MM.1S (cell line): ENCODE measurements around the gene ENKUR.

Source experiments
- CTCF ChIP-seq: fragments of 300-600 bp; sonication (generic); IDR thresholded peaks from 2 replicates; pipeline ENCODE4 v1.5.1; 2016; ENCODE audit warnings: antibody characterized with exemption, low read length, mixed read lengths
- EZH2 ChIP-seq: fragments of 300-600 bp; sonication (generic); optimal IDR thresholded peaks from 2 replicates; pipeline ENCODE3; 2017; ENCODE audit warnings: low read depth, mild to moderate bottlenecking, antibody characterized with exemption, low read length, mixed read lengths

DNA sequence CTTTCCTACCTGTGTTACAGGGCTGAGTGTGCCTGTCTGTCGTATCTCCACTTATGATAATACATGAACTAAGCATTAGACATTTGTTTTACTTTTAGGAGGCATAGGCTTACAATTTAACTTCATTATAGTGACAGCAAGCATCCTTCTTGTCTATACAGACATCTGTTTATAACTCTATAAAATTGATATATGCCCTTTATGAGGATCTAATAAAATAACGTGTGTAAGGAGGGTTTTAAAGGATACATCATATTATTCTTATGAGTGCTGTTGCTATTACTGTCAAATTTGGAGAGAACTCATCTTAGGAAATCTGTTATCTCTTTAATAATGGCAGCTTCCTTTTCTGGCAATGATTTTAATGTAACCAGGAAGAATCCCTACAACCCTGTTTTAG, 22.4 kb upstream of the ENKUR start:
- TF ChIP-seq CTCF (no peak), EZH2 (no peak)
